ENCODE data around the gene NFIA. TPM values are rescaled to one million over a fixed set of nuclear protein-coding genes. Genes with fewer than 3 reads are reported as not detected.

The NFIA gene
- total RNA-seq, 1 experiment from 2014 or later = 65.4 TPM

DNA sequence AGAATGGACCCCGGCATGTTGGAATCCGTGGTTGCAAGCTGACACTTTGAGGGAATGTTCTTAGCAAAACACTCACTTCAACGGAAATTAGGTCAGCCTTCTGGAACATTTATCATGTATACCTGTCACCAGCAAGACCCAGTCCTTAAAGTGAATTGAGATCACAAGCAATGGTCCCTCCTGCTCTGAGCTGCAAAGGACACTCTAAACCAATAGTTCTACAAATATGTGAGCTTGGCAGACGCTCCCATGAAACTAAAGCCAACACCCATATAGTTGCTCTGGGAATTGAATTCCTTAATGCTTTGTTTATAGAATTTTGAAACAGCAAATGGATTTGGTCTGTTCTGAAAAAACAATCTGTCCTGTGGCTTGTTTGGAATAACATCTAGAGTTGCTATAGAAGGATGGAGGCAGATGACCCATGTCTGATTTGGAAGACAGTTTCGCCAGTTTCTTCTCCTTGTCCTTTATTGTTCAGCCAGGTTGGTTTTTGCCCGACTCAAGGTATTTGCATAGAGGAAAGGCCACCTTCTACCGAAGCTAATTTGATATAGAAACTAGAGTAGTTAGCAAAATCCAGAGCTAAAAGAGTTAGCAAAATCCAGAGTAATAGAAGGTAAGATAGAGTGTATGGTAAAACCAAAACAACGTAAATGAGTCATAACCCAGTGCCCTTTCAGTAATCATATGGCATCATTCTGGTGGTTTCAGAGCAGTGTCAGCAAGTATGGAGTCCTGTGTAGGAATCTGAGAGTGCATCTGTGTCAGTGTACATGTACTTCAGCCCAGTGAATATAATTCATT, 236.2 kb downstream of the NFIA start:
- DNase-seq (ENCODE audit: low spot score) = peak; percentile 45
- no peak overlapping the region for H3K4me3 ChIP-seq (ENCODE audit: low read depth, low read length, poor library complexity, severe bottlenecking)
- no peaks in the 10 kb centered on the region for H3K27me3 ChIP-seq (replicated peaks; ENCODE audit: insufficient read depth, low read depth, low read length, poor library complexity)
- POLR2A ChIA-PET (ENCODE audit: low non-redundant PET) = no interaction called here
- CTCF ChIA-PET = no interaction called here
- BruUV-seq (replicated peaks) = no TSS peak
- no peak for TF ChIP-seq EZH2 (IDR thresholded peaks at IDR 0.05; ENCODE audit: borderline replicate concordance, low read depth, low read length, poor library complexity, severe bottlenecking)
- TF ChIP-seq, protein P1, sequence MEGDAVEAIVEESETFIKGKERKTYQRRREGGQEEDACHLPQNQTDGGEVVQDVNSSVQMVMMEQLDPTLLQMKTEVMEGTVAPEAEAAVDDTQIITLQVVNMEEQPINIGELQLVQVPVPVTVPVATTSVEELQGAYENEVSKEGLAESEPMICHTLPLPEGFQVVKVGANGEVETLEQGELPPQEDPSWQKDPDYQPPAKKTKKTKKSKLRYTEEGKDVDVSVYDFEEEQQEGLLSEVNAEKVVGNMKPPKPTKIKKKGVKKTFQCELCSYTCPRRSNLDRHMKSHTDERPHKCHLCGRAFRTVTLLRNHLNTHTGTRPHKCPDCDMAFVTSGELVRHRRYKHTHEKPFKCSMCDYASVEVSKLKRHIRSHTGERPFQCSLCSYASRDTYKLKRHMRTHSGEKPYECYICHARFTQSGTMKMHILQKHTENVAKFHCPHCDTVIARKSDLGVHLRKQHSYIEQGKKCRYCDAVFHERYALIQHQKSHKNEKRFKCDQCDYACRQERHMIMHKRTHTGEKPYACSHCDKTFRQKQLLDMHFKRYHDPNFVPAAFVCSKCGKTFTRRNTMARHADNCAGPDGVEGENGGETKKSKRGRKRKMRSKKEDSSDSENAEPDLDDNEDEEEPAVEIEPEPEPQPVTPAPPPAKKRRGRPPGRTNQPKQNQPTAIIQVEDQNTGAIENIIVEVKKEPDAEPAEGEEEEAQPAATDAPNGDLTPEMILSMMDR (conservative IDR thresholded peaks at IDR 0.05; ENCODE audit: low read depth, low read length) = no peak
- H3K4me1 ChIP-seq (ENCODE audit: insufficient read depth, low read length, poor library complexity, severe bottlenecking) = peaks cover 31% of the 10 kb centered on the region
- intact Hi-C loops (cut with micrococcal nuclease; ENCODE audit: unreplicated experiment) = no loop called here
- H3K36me3 ChIP-seq (ENCODE audit: insufficient read depth, low read length, poor library complexity, severe bottlenecking) = no peaks in the 10 kb centered on the region
- H3K27ac ChIP-seq (ENCODE audit: low read depth, low read length, poor library complexity, severe bottlenecking) = peak overlapping the region; percentile 24
- H3K9me3 ChIP-seq (ENCODE audit: low read depth, low read length, poor library complexity, severe bottlenecking) = no peaks in the 10 kb centered on the region

DNA sequence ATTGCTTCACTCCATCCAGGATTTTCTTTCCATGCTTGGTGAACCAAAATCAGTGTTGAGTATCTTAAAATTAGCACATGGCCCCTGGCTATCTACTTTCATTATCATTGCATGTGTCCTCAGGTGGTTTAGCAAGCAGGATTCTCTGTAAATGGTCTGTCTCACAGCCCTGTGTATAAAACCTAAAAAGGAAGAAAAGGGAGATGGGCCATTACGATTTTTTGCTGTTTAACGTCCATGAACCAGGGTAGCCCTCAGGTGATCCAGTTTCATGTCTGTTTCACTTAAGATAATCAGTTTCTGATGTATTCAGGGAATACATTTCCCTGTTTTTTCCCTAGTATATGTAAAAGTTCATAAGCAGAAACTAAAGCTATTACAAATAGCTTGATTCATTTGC, 238.2 kb downstream of the NFIA start:
- no TSS peak for BruUV-seq (replicated peaks)
- TF ChIP-seq, protein P1 (conservative IDR thresholded peaks at IDR 0.05; ENCODE audit: low read depth, low read length) = no peak
- no peak for TF ChIP-seq EZH2 (IDR thresholded peaks at IDR 0.05; ENCODE audit: borderline replicate concordance, low read depth, low read length, poor library complexity, severe bottlenecking)

DNA sequence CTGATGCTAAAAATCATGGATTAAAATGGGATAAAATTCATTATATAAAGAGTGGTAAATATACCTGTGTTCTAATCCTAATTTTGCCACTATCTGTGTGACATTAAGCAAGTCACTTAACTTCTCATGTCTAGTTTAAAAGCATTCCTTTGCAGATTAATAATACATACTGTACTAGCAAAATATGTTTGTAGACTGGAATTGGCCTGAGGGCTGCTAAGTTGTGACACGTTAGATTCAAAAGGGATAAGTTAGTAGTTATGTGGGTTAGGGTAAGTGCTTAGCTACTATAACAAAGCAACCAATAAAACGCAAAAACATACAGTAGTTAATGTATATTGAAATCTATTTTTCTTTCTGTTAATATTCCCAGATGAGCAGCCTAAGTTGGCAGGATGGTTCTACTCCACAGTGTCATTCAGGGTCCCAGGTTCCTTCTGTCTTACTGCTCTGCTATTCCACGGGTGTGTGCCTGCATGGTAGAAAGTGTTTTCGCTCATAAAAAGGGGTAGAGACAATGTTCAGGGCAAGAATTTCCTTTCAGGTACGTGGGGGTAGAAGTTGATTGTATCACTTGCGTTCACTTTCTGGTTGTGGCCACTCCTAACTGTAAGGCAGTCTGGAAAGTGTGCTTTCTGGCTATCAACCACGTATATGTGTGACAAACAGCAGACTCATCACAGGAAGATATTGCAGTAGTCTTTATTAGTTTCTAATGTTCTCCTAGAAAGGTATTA, 239.8 kb downstream of the NFIA start:
- CTCF ChIA-PET = no interaction called here
- no peaks in the 10 kb centered on the region for H3K27me3 ChIP-seq (replicated peaks; ENCODE audit: insufficient read depth, low read depth, low read length, poor library complexity)
- intact Hi-C loops (cut with micrococcal nuclease; ENCODE audit: unreplicated experiment) = no loop called here
- no peak overlapping the region for H3K4me3 ChIP-seq (ENCODE audit: low read depth, low read length, poor library complexity, severe bottlenecking)
- H3K9me3 ChIP-seq (ENCODE audit: low read depth, low read length, poor library complexity, severe bottlenecking) = no peaks in the 10 kb centered on the region
- BruUV-seq (replicated peaks) = no TSS peak
- no peak for DNase-seq (ENCODE audit: low spot score)
- no peak for TF ChIP-seq EZH2 (IDR thresholded peaks at IDR 0.05; ENCODE audit: borderline replicate concordance, low read depth, low read length, poor library complexity, severe bottlenecking)
- TF ChIP-seq, protein P1 (conservative IDR thresholded peaks at IDR 0.05; ENCODE audit: low read depth, low read length) = no peak
- POLR2A ChIA-PET (ENCODE audit: low non-redundant PET) = no interaction called here
- H3K4me1 ChIP-seq (ENCODE audit: insufficient read depth, low read length, poor library complexity, severe bottlenecking) = peaks cover 34% of the 10 kb centered on the region
- no peak overlapping the region for H3K27ac ChIP-seq (ENCODE audit: low read depth, low read length, poor library complexity, severe bottlenecking)
- H3K36me3 ChIP-seq (ENCODE audit: insufficient read depth, low read length, poor library complexity, severe bottlenecking) = no peaks in the 10 kb centered on the region

More for the DNA sequence above, 238.2 kb downstream of the NFIA start:
- Histone ChIP-seq H3K9me3 (ENCODE audit: low read depth, low read length, poor library complexity, severe bottlenecking) (no peaks in the 10 kb centered on the region), H3K4me3 (ENCODE audit: low read depth, low read length, poor library complexity, severe bottlenecking) (no peak overlapping the region), H3K27me3 (replicated peaks; ENCODE audit: insufficient read depth, low read depth, low read length, poor library complexity) (no peaks in the 10 kb centered on the region), H3K27ac (ENCODE audit: low read depth, low read length, poor library complexity, severe bottlenecking) (no peak overlapping the region), H3K4me1 (ENCODE audit: insufficient read depth, low read length, poor library complexity, severe bottlenecking) (peaks cover 34% of the 10 kb centered on the region), H3K36me3 (ENCODE audit: insufficient read depth, low read length, poor library complexity, severe bottlenecking) (no peaks in the 10 kb centered on the region)
- ChIA-PET POLR2A (ENCODE audit: low non-redundant PET) (no interaction called here), CTCF (no interaction called here)
- intact Hi-C loops (cut with micrococcal nuclease; ENCODE audit: unreplicated experiment) = no loop called here
- no peak for DNase-seq (ENCODE audit: low spot score)
